SK-N-SH (cell line): ENCODE measurements around the gene EFCAB6. TPM values are rescaled to one million over a fixed set of nuclear protein-coding genes. Genes with fewer than 3 reads are reported as not detected.

Experiments used
- CTCF ChIA-PET: fragments of 300-600, 350-600 bp; formaldehyde crosslinking; extraction: SDS; loops from one replicate; lab custom pipeline; 2021; lab: Yijun Ruan, JAX
- POLR2A ChIA-PET: fragments of 350-600 bp; sonication (Branson Sonifier 250); formaldehyde crosslinking; extraction: SDS; loops from one replicate; lab custom pipeline; 2020; ENCODE audit warnings: antibody characterized with exemption, inconsistent platforms; lab: Yijun Ruan, JAX
- DNase-seq: peaks from one replicate; pipeline ENCODE4 v3.0.0; 2012
- H2AFZ ChIP-seq: fragments of 200-600 bp; sonication (generic); 2 replicates; pipeline ENCODE4 v1.8.1; 2016; ENCODE audit warnings: antibody characterized with exemption, mild to moderate bottlenecking, low read depth
- H3F3A ChIP-seq: fragments of 200-600 bp; sonication (generic); replicated peaks from 2 replicates; pipeline ENCODE3; 2016; ENCODE audit warnings: antibody characterized with exemption, mild to moderate bottlenecking; ENCODE audit not compliant: insufficient read depth
- H3K27ac ChIP-seq, 2 experiments: fragments of 200-500 bp in 1 of 2; fragments of 200-600 bp in 1 of 2; sonication (Bioruptor generic) in 1 of 2; sonication (generic), shearing (Covaris generic) in 1 of 2; 2 replicates each; pipeline versions ENCODE4 v1.5.1 to v1.6.1; 2014 to 2016; ENCODE audit warnings: low read depth in 2 of 2, inconsistent platforms in 1 of 2, low read length in 1 of 2, mild to moderate bottlenecking in 1 of 2, mixed read lengths in 1 of 2
- H3K27me3 ChIP-seq: fragments of 200-600 bp; sonication (generic), shearing (Covaris generic); 2 replicates; pipeline ENCODE4 v1.6.1; 2016; ENCODE audit warnings: mixed run types; ENCODE audit not compliant: insufficient read depth
- H3K36me3 ChIP-seq, 2 experiments: fragments of 200-500 bp in 1 of 2; fragments of 200-600 bp in 1 of 2; sonication (Bioruptor generic) in 1 of 2; sonication (generic) in 1 of 2; replicated peaks in 1 of 2; 2 replicates each; pipeline versions ENCODE3 to v1.5.1; 2014 to 2016; ENCODE audit warnings: low read length in 1 of 2, mild to moderate bottlenecking in 1 of 2; ENCODE audit not compliant: insufficient read depth in 2 of 2, control insufficient read depth in 1 of 2
- H3K4me1 ChIP-seq, 2 experiments: fragments of 200-500 bp in 1 of 2; fragments of 200-600 bp in 1 of 2; sonication (Bioruptor generic) in 1 of 2; sonication (generic), shearing (Covaris generic) in 1 of 2; 2 replicates each; pipeline versions ENCODE4 v1.5.1 to v1.6.1; 2014 to 2016; ENCODE audit warnings: low read depth in 1 of 2, low read length in 1 of 2, mixed run types in 1 of 2; ENCODE audit not compliant: insufficient read depth in 2 of 2, control insufficient read depth in 1 of 2
- H3K4me2 ChIP-seq: fragments of 200-600 bp; sonication (generic), shearing (Covaris generic); 2 replicates; pipeline ENCODE4 v1.6.1; 2017; ENCODE audit warnings: mixed run types
- H3K4me3 ChIP-seq, 2 experiments: fragments of 200-500 bp in 1 of 2; fragments of 200-600 bp in 1 of 2; sonication (Bioruptor generic) in 1 of 2; sonication (generic), shearing (Covaris generic) in 1 of 2; 2 replicates each; pipeline versions ENCODE4 v1.5.1 to v1.8.1; 2014 to 2016; ENCODE audit warnings: low read depth in 2 of 2, inconsistent platforms in 1 of 2, low read length in 1 of 2, mild to moderate bottlenecking in 1 of 2, mixed read lengths in 1 of 2, moderate library complexity in 1 of 2
- H3K79me2 ChIP-seq: fragments of 200-600 bp; sonication (generic); 2 replicates; pipeline ENCODE4 v1.8.1; 2017; ENCODE audit warnings: mild to moderate bottlenecking; ENCODE audit not compliant: insufficient read depth
- H3K9ac ChIP-seq: fragments of 200-600 bp; sonication (generic); 2 replicates; pipeline ENCODE4 v1.6.1; 2017; ENCODE audit warnings: mixed run types
- H3K9me2 ChIP-seq: fragments of 200-600 bp; sonication (generic); 2 replicates; pipeline ENCODE4 v1.6.1; 2017; ENCODE audit warnings: mixed run types
- H3K9me3 ChIP-seq: fragments of 200-600 bp; sonication (generic); 2 replicates; pipeline ENCODE4 v1.6.1; 2017; ENCODE audit warnings: mixed run types, mild to moderate bottlenecking, moderate library complexity
- H4K20me1 ChIP-seq: fragments of 200-600 bp; sonication (generic); 2 replicates; pipeline ENCODE4 v1.6.1; 2017; ENCODE audit warnings: mild to moderate bottlenecking, mixed run types; ENCODE audit not compliant: insufficient read depth
- CHD2 ChIP-seq: fragments of 150-350 bp; IDR thresholded peaks from 2 replicates; pipeline ENCODE4 v1.6.1; 2018; ENCODE audit warnings: low read length; ENCODE audit not compliant: partially characterized antibody
- CTCF ChIP-seq: fragments of 200-600 bp; sonication (generic); IDR thresholded peaks from 2 replicates; pipeline ENCODE4 v1.6.1; 2017; ENCODE audit warnings: antibody characterized with exemption, mild to moderate bottlenecking, moderate library complexity
- ELF1 ChIP-seq: IDR thresholded peaks from 2 replicates; pipeline ENCODE4 v1.4.0; 2012
- EZH2phosphoT487 ChIP-seq: fragments of 200-600 bp; sonication (generic); IDR thresholded peaks from 2 replicates; pipeline ENCODE4 v1.6.1; 2017; ENCODE audit warnings: low read depth, mixed run types, mild to moderate bottlenecking, antibody characterized with exemption, moderate library complexity, borderline replicate concordance
- FOSL2 ChIP-seq: IDR thresholded peaks from 2 replicates; pipeline ENCODE4 v1.4.0; 2012; ENCODE audit warnings: low read depth, mild to moderate bottlenecking, moderate library complexity, borderline replicate concordance
- FOXM1 ChIP-seq: IDR thresholded peaks from 2 replicates; pipeline ENCODE4 v1.4.0; 2012; ENCODE audit warnings: low read depth, mild to moderate bottlenecking
- GABPA ChIP-seq: IDR thresholded peaks from 2 replicates; pipeline ENCODE4 v1.4.0; 2012; ENCODE audit warnings: low read depth, mild to moderate bottlenecking
- GATA2 ChIP-seq: sonication (generic); formaldehyde crosslinking; IDR thresholded peaks from 2 replicates; pipeline ENCODE4 v1.5.0; 2020; ENCODE audit warnings: mild to moderate bottlenecking, missing genetic modification reagents
- JUND ChIP-seq: IDR thresholded peaks from 2 replicates; pipeline ENCODE4 v1.4.0; 2012
- MAX ChIP-seq: IDR thresholded peaks from 2 replicates; pipeline ENCODE4 v1.4.0; 2012; ENCODE audit warnings: low read depth
- MEF2A ChIP-seq: IDR thresholded peaks from 2 replicates; pipeline ENCODE4 v1.4.0; 2012; ENCODE audit warnings: low read depth, borderline replicate concordance
- NFIC ChIP-seq: IDR thresholded peaks from 2 replicates; pipeline ENCODE4 v1.4.0; 2012; ENCODE audit warnings: borderline replicate concordance
- NRF1 ChIP-seq: IDR thresholded peaks from 2 replicates; pipeline ENCODE4 v1.6.1; 2012; ENCODE audit warnings: low read depth, mild to moderate bottlenecking, low read length
- POLR2AphosphoS5 ChIP-seq: IDR thresholded peaks from 2 replicates; pipeline ENCODE4 v1.6.1; 2012; ENCODE audit warnings: low read depth, low read length
- RAD21 ChIP-seq: IDR thresholded peaks from 2 replicates; pipeline ENCODE4 v1.6.1; 2012; ENCODE audit warnings: mild to moderate bottlenecking, low read length
- RFX5 ChIP-seq: IDR thresholded peaks from 2 replicates; pipeline ENCODE4 v1.6.1; 2012; ENCODE audit warnings: mild to moderate bottlenecking, improper control_type of control experiment, low read length
- RXRA ChIP-seq: IDR thresholded peaks from 2 replicates; pipeline ENCODE4 v1.4.0; 2012; ENCODE audit warnings: low read depth, mild to moderate bottlenecking, borderline replicate concordance
- SIN3A ChIP-seq: IDR thresholded peaks from 2 replicates; pipeline ENCODE4 v1.6.1; 2012; ENCODE audit warnings: low read depth, mild to moderate bottlenecking, low read length, moderate library complexity, borderline replicate concordance
- SMC3 ChIP-seq: IDR thresholded peaks from 2 replicates; pipeline ENCODE4 v1.6.1; 2012; ENCODE audit warnings: low read depth, low read length, improper control_type of control experiment
- TAF1 ChIP-seq: IDR thresholded peaks from 2 replicates; pipeline ENCODE4 v1.6.1; 2012; ENCODE audit warnings: low read depth, mild to moderate bottlenecking, low read length, moderate library complexity, borderline replicate concordance
- TEAD4 ChIP-seq: IDR thresholded peaks from 2 replicates; pipeline ENCODE4 v1.4.0; 2012; ENCODE audit warnings: mild to moderate bottlenecking, borderline replicate concordance; ENCODE audit not compliant: insufficient read depth
- USF1 ChIP-seq: IDR thresholded peaks from 2 replicates; pipeline ENCODE4 v1.4.0; 2012; ENCODE audit warnings: low read depth, borderline replicate concordance
- YY1 ChIP-seq: IDR thresholded peaks from 2 replicates; pipeline ENCODE4 v1.4.0; 2012; ENCODE audit warnings: low read depth, mild to moderate bottlenecking
- WGBS: methylation state at CpG from one replicate; pipeline ENCODE4 v1.1.6; 2017; ENCODE audit warnings: low lambda C conversion rate; 5-methylcytosine and 5-hydroxymethylcytosine counted together
- polyA plus RNA-seq, 3 experiments: library from polyadenylated mRNA; depleted of rRNA; stranded (reverse); fragments of >200 nt; gene quantifications; 2 replicates each; pipeline ENCODE4 v1.2.3, GENCODE V29; 2012
- TF ChIP-seq, protein P1 (sequence below): fragments of 150-350 bp; IDR thresholded peaks from 2 replicates; pipeline ENCODE4 v1.6.1; 2016; ENCODE audit warnings: mild to moderate bottlenecking, low read depth, low read length

The EFCAB6 gene
- polyA plus RNA-seq, 1 of the 3 experiments (the other 2 are of a cell fraction): 0.46 TPM

- Histone ChIP-seq H3K27me3 (no peaks in the 10 kb centered on the region), H3K9me2 (no peaks in the 10 kb centered on the region), H3K4me1 (peaks cover 0 to 7% of the 10 kb centered on the region in 2 experiments; a peak in 2 of 4 replicates), H3F3A (no peaks in the 10 kb centered on the region), H2AFZ (no peak overlapping the region), H3K27ac (no peak overlapping the region), H4K20me1 (no peaks in the 10 kb centered on the region), H3K79me2 (no peaks in the 10 kb centered on the region; the same call in 1 of the 2 replicates), H3K36me3 (no peaks in the 10 kb centered on the region), H3K4me3 (no peak overlapping the region), H3K4me2 (no peak overlapping the region), H3K9ac (no peak overlapping the region), H3K9me3 (no peaks in the 10 kb centered on the region)
- CTCF ChIA-PET: no interaction called here
- POLR2A ChIA-PET: no interaction called here
- TF ChIP-seq JUND: no peak
- no peak for TF ChIP-seq TAF1
- TF ChIP-seq RFX5: no peak
- TF ChIP-seq TEAD4: no peak
- TF ChIP-seq RAD21: no peak
- TF ChIP-seq SMC3: no peak
- no peak for TF ChIP-seq ELF1
- TF ChIP-seq EZH2phosphoT487: no peak
- TF ChIP-seq NFIC: no peak
- TF ChIP-seq RXRA: no peak
- no peak for TF ChIP-seq SIN3A
- TF ChIP-seq GATA2: no peak
- no peak for TF ChIP-seq MEF2A
- no peak for DNase-seq
- WGBS: 99% methylated on average over 5 of the region's 5 CpGs
Measured at GRCh38 chr22:43814264-43814663, 2.2 kb upstream of the EFCAB6 start.

- peak overlapping the region; percentile 84 for H3K4me2 ChIP-seq
- no peaks in the 10 kb centered on the region for H3K9me3 ChIP-seq
- no peaks in the 10 kb centered on the region for H3K9me2 ChIP-seq
- no peaks in the 10 kb centered on the region for H3K27me3 ChIP-seq
- H3K4me1 ChIP-seq: peaks cover 0 to 7% of the 10 kb centered on the region in 2 experiments; a peak in 2 of 4 replicates
- CTCF ChIA-PET: no interaction called here
- peak overlapping the region in 1 of 2 experiments; percentile 76; a peak in 3 of 4 replicates for H3K27ac ChIP-seq
- TF ChIP-seq RFX5 (no peak), CTCF (no peak), CHD2 (no peak), SIN3A (no peak), FOSL2 (no peak), TEAD4 (no peak), JUND (no peak), POLR2AphosphoS5 (no peak), MAX (no peak), YY1 (no peak), TAF1 (no peak), FOXM1 (no peak), GABPA (no peak), GATA2 (no peak), NRF1 (no peak), MEF2A (no peak), SMC3 (no peak), USF1 (no peak)
- TF ChIP-seq, protein P1, sequence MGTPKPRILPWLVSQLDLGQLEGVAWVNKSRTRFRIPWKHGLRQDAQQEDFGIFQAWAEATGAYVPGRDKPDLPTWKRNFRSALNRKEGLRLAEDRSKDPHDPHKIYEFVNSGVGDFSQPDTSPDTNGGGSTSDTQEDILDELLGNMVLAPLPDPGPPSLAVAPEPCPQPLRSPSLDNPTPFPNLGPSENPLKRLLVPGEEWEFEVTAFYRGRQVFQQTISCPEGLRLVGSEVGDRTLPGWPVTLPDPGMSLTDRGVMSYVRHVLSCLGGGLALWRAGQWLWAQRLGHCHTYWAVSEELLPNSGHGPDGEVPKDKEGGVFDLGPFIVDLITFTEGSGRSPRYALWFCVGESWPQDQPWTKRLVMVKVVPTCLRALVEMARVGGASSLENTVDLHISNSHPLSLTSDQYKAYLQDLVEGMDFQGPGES: no peak
- no peak for DNase-seq
- peak overlapping the region; percentile 69 for H3K9ac ChIP-seq
- WGBS: 8% methylated on average over 5 of the region's 6 CpGs
- no peaks in the 10 kb centered on the region for H3K36me3 ChIP-seq
- no peaks in the 10 kb centered on the region for H4K20me1 ChIP-seq
- no peaks in the 10 kb centered on the region for H3F3A ChIP-seq
- no peaks in the 10 kb centered on the region; the same call in 1 of the 2 replicates for H3K79me2 ChIP-seq
- H3K4me3 ChIP-seq: peak overlapping the region; percentile 58 to 71
- H2AFZ ChIP-seq: peak overlapping the region; percentile 93
- POLR2A ChIA-PET: interaction anchor here (1.5 kb wide), 1 partner anchor 13 kb away, joined by 3 read pairs; no protein-coding TSS in a partner anchor
Measured at GRCh38 chr22:43812890-43813289, 785 bp upstream of the EFCAB6 start.
